HG02840 (cell line): ENCODE data around the gene BHLHE23.
A peak's percentile ranks its signal among the peaks of the same experiment; 100 is the strongest.

ENCODE experiments used
- ATAC-seq: cut with Tn5 transposase; IDR thresholded peaks from one replicate; pipeline ENCODE4 v1.9.1; 2021; ENCODE audit warnings: mild to moderate bottlenecking, moderate library complexity, moderate number of reproducible peaks; ENCODE audit not compliant: unreplicated experiment, low FRiP score

BHLHE23 gene

DNA sequence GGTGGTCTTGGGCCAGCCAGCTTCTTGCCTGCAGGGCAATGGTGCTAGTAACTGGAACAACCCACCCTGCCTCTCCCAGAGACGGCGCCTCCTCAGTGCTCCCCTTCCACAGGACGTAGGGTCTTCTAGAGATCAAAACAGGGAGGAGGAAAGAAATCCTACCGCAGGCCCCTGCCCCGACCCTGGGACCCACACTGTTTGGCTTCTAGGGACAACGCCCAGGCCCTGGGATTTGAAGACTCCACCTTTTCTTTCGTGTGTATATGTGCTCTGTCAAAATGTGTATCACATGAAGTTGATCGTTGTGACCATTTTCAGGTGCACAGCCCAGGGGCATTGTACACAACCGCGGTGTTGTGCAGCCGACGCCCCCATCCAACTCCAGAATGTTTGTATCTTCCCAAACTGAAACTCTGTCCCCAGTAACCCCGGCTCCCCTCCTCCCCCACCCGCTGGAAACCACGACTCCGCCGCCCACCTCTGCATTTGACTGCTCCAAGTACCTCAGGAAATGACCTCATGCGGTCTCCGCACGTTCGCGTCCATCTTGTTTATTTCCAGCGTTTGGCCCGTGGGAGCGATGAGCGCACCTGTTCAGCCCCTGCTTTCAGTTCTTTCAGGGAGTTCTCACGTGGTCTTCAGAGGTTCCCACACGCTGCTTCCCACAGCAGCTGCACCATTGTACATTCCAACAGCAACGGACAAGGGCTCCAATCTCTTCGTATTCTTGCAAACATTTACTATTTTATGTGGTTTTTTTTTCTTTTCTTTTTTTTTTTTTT is 3.4 kb upstream of the BHLHE23 start:
- peak; percentile 58 for ATAC-seq

GRCh38 chr20:63009045-63009961 is 2.5 kb upstream of the BHLHE23 start:
- peak; percentile 43 for ATAC-seq

- no peak for ATAC-seq
Measured at GRCh38 chr20:63008541-63009044, 1.8 kb upstream of the BHLHE23 start.

GRCh38 chr20:63007646-63008488 is 1.1 kb upstream of the BHLHE23 start:
- ATAC-seq = no peak

DNA sequence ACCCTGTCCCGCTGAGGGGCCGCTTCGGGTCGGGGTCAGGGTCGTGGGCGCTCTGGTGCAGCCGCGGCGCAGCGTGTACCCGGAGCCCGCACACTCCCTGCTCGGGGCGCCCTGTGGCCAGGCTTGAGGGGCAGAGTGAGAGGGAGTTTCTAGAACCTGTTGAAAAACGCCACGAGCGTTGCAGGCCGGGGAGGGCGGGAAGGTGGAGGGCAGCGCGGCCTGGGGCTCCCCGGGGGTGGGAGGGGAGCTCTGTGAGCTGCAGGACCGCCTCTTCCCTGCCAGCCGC is 539 bp upstream of the BHLHE23 start:
- ATAC-seq = no peak

- ATAC-seq = no peak
Measured at GRCh38 chr20:63005862-63006539, 763 bp downstream of the BHLHE23 start.

DNA sequence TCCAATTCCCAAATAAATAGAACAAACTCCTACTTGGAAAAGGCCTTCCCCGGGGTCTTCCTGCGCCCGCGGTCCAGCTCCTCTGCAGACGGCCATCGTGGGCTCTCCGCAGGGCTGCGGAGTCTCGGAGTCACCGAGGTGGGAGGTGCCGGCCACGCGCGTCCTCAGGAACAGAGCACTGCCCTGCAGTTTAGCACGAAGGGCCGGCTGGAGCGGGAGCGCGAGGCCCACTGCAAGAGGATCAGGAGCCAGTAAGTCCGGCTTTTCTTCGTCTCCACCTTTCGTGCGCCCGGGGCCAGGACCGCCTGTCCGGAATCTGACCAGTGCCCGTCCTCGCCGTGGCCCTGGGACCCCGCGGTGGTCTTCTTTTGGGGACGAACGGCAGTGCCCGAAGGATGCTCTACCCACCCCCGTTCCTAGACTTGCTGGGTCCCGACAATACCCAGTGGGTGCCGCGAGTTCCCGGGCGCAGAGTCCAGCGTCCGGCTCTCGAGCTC is 1.4 kb downstream of the BHLHE23 start:
- ATAC-seq = no peak

GRCh38 chr20:63004607-63005364 is 2.0 kb downstream of the BHLHE23 start:
- no peak for ATAC-seq

DNA sequence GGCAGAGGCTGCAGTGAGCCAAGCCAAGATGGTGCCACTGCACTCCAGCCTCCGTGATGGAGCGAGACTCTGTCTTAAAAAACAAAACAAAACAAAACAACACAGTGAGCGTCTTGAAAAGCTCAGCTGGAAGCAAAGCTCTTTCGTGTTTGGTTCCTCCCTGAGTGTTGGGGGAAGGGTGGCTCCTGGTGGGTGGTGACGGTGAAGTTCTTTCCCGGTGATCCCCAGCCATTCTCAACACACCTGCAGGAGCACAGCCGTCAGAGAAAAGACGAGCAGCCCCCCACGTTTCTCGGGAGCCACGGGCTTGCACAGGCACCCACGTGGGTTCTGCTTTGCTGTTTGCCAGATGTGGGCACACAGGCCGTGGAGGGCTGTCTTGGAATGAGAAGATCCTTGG is 3.2 kb downstream of the BHLHE23 start:
- ATAC-seq = no peak

DNA sequence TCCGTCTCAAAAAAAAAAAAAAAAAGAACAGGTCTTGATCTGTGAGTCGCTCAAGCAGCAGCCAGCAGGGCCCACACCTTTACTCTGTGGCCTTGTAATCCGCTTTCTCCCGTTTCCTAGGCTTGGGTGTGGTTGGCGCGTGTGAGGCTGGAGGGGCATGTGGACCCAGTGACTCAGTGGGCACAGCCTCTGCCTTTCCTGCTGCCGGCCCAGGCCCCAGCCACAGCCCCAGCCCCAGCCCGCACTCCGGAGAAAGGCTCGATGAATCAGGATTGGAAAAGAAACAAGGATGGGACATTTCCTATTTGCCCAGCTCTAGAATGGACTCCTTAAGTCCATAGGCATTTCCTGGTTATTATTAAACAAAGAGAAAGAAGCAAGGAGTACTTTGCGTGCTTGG is 4.3 kb downstream of the BHLHE23 start:
- ATAC-seq = no peak

- ATAC-seq = no peak
Measured at GRCh38 chr20:63000958-63001357, 5.8 kb downstream of the BHLHE23 start.

DNA sequence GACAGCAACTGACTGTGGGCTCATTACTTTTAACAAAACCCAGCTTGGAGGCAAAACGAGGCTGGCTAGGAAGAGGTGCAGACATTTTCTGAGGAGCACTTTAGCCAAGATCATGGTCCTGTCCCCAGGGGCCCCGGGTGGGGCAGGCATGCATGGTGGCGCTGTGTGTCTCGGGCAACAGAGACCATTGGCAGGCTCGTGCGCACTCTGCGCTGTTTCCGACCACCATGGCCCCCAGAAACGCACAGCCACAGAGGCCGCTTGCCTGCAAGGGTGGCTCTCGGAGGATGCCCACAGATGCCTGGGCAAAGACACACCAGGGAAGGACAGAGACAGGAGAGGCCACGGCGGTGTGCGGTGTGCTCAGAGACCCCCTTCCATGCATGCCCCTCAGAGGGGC is 6.7 kb downstream of the BHLHE23 start:
- no peak for ATAC-seq

GRCh38 chr20:62999580-62999979 is 7.2 kb downstream of the BHLHE23 start:
- no peak for ATAC-seq

DNA sequence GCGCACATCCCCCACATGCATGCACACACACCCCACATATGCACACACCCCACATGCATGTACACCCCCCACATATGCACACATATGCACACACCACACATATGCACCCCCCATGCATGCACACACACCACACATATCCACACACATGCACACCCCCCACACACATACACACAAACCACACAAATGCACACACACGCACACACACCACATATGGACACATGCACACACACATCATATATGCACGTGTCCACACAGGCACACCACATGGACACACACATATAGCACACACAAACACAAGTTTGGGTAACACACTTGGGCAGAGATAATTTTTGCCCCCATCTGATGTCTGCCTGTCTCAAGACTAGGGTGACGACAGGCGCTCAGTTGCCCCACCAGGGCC is 8.3 kb downstream of the BHLHE23 start:
- ATAC-seq = no peak

DNA sequence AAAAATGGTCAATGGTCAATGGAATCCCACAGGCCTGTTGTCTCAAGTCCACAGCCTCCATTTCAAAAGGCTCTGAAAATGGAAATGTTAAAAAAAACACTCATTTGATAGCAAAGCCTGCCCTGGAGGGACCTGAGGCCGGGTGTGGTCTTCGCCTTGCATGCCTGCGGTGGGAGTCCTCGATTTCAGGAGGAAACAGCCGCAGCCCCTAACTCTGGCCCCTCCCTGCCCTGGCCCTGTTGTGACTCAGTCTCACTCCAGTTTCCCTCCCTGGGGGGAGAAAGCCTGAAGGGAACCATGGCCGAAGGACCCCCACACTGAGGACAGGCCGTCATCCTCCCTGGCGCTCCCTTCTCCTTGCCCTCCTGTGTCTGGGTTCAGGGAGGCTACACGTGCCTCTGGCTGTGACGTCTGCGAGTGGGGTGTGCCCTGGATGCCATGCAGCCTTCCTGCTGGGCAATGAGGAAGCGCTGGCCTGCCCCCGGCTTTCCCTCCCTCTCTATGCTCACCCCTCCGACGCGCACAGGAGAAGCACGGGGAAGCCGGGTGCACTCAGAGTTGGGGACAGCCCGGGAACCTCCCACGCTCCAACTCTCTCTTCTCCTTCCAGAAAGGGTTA is 9.2 kb downstream of the BHLHE23 start:
- no peak for ATAC-seq

- no peak for ATAC-seq
Measured at GRCh38 chr20:62996596-62996982, 10.2 kb downstream of the BHLHE23 start.

DNA sequence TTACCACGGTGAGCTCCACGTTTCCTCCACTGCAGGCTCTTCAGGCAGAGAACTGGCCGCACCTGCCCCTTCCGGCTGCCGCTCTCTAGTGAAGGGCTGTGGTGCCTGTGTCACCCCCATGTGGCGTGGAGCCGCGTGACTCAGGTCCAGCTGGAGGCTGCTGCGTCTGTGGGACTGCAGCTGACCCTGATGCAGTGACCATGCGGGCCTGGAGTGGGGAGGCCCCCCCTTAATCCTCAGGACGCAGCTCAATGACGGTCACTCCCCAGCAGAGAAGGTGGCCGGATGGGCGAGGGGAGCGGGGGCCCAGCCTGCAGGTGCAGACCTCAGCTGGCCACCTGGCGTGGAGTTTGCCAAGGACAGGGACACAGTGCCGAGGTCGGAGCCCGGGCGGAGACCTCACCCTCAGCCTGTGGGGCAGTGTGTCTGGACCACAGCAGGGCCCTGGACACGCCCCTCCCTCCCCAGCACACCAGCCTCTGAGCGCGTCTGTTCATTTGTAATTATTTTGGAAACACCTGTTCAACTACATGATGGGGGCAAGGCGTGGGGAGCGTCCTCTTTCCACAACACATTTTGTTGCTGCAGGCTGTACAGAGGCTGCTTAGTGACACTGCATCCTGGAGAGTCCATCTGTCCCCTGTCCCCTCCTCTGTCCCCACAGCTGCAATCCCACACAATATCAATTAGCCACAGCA is 10.7 kb downstream of the BHLHE23 start:
- ATAC-seq = no peak

DNA sequence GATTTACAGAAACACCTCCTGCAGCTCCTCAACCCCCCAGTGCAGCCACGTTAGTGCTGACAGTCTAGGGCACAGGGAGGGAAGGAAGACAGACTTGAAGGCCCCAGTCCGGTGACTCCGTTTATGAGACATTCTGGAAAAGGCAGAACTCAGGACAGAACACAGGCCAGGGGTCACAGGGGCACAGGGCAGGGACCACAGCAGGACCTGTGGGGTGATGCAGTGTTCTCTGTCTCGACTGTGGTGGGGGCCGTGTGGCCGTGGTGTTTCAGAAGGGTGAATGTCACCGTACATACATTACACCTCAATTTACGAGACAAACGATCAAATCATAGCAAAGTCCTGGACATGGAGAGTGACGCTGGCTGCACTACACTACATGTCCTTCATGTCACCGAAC is 11.3 kb downstream of the BHLHE23 start:
- ATAC-seq = no peak
